Nephron progenitor cell (in vitro differentiated cells): Measurements from ENCODE around the gene HOTAIR.

Experiments used
- DNase-seq: peaks from one replicate; pipeline ENCODE4 v3.0.0; 2021
- H3K27ac Mint-ChIP-seq: 2 replicates; pipeline ENCODE4 v1.8.0; 2021; ENCODE audit warnings: mild to moderate bottlenecking, moderate library complexity, mixed read lengths
- H3K27me3 Mint-ChIP-seq: 2 replicates; pipeline ENCODE4 v1.8.0; 2021; ENCODE audit warnings: mild to moderate bottlenecking, low read depth, mixed read lengths; ENCODE audit not compliant: poor library complexity
- H3K36me3 Mint-ChIP-seq: 2 replicates; pipeline ENCODE4 v1.8.0; 2021; ENCODE audit warnings: low read depth, mixed read lengths
- H3K4me1 Mint-ChIP-seq: 2 replicates; pipeline ENCODE4 v1.8.0; 2021; ENCODE audit warnings: mixed read lengths
- H3K4me3 Mint-ChIP-seq: 2 replicates; pipeline ENCODE4 v1.8.0; 2021; ENCODE audit warnings: mild to moderate bottlenecking, moderate library complexity, mixed read lengths
- H3K9me3 Mint-ChIP-seq: 2 replicates; pipeline ENCODE4 v1.8.0; 2021; ENCODE audit warnings: mild to moderate bottlenecking, moderate library complexity, mixed read lengths
- TF ChIP-seq, protein P1 (sequence below): fragments of 200-600 bp; sonication (generic); IDR thresholded peaks from 2 replicates; pipeline ENCODE4 v1.5.0; 2021; ENCODE audit warnings: antibody characterized with exemption

HOTAIR gene

DNA sequence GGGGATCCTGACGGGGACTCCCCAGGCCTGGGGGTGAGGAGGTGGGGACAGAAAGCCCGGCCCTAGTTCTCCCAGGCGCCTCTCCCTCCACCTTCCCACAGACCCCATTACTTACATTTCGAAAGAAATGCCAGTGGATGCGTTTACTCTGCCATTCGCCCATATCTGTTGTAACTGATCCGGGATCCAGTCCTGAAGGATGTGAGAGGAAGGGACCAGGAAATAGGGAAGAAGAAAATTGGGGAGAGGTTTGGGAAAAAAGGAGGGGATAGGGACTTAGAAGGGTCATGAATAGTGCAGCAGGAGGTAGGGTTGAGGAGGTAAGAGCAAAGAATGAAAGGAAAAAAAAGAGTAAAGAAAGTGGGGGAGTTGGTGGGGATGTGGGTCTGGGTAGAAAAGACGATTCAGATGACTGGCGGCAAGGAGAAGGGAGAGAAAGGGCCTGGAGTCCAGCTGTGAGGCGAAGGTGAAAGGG is 18.9 kb downstream of the HOTAIR start:
- no peak overlapping the region for H3K4me3 Mint-ChIP-seq
- no peak overlapping the region for H3K27ac Mint-ChIP-seq
- peaks cover 100% of the 10 kb centered on the region for H3K27me3 Mint-ChIP-seq
- H3K9me3 Mint-ChIP-seq, result no peaks in the 10 kb centered on the region
- no peak for DNase-seq
- H3K36me3 Mint-ChIP-seq, result no peaks in the 10 kb centered on the region
- peaks cover 17% of the 10 kb centered on the region for H3K4me1 Mint-ChIP-seq
- TF ChIP-seq, protein P1, sequence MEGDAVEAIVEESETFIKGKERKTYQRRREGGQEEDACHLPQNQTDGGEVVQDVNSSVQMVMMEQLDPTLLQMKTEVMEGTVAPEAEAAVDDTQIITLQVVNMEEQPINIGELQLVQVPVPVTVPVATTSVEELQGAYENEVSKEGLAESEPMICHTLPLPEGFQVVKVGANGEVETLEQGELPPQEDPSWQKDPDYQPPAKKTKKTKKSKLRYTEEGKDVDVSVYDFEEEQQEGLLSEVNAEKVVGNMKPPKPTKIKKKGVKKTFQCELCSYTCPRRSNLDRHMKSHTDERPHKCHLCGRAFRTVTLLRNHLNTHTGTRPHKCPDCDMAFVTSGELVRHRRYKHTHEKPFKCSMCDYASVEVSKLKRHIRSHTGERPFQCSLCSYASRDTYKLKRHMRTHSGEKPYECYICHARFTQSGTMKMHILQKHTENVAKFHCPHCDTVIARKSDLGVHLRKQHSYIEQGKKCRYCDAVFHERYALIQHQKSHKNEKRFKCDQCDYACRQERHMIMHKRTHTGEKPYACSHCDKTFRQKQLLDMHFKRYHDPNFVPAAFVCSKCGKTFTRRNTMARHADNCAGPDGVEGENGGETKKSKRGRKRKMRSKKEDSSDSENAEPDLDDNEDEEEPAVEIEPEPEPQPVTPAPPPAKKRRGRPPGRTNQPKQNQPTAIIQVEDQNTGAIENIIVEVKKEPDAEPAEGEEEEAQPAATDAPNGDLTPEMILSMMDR, result no peak

GRCh38 chr12:53955036-53955775 is 19.5 kb downstream of the HOTAIR start:
- H3K4me1 Mint-ChIP-seq, result peaks cover 13% of the 10 kb centered on the region
- peak; percentile 66 for DNase-seq

GRCh38 chr12:53954694-53955035 is 20.1 kb downstream of the HOTAIR start, which contains the start of gene HOXC12:
Gene HOXC12, plus strand, starts transcription at chr12:53954903. Its CDS starts 27 bp downstream, at chr12:53954930.
- H3K4me3 Mint-ChIP-seq, result peak within 1 kb of the TSS; percentile 20
- TF ChIP-seq, protein P1, result no peak
- H3K4me1 Mint-ChIP-seq, result peaks cover 12% of the 10 kb centered on the region

More at GRCh38 chr12:53955036-53955775, 19.5 kb downstream of the HOTAIR start:
- TF ChIP-seq, protein P1, result no peak
- no peaks in the 10 kb centered on the region for H3K36me3 Mint-ChIP-seq
- no peaks in the 10 kb centered on the region for H3K9me3 Mint-ChIP-seq
- H3K4me3 Mint-ChIP-seq, result peak overlapping the region; percentile 20
- no peak overlapping the region for H3K27ac Mint-ChIP-seq
- peaks cover 100% of the 10 kb centered on the region for H3K27me3 Mint-ChIP-seq

GRCh38 chr12:53953831-53954693 is 20.7 kb downstream of the HOTAIR start:
- no peaks in the 10 kb centered on the region for H3K36me3 Mint-ChIP-seq
- peaks cover 12% of the 10 kb centered on the region for H3K4me1 Mint-ChIP-seq
- H3K27ac Mint-ChIP-seq, result no peak overlapping the region
- peaks cover 100% of the 10 kb centered on the region for H3K27me3 Mint-ChIP-seq
- TF ChIP-seq, protein P1, result no peak
- no peak for DNase-seq
- no peak overlapping the region for H3K4me3 Mint-ChIP-seq
- no peaks in the 10 kb centered on the region for H3K9me3 Mint-ChIP-seq

More at GRCh38 chr12:53954694-53955035, 20.1 kb downstream of the HOTAIR start, which contains the start of gene HOXC12:
- Mint-ChIP-seq H3K9me3 (no peaks in the 10 kb centered on the region), H3K27me3 (peaks cover 100% of the 10 kb centered on the region), H3K27ac (no peak within 1 kb of the TSS), H3K36me3 (no peaks in the 10 kb centered on the region)
- DNase-seq, result no peak

DNA sequence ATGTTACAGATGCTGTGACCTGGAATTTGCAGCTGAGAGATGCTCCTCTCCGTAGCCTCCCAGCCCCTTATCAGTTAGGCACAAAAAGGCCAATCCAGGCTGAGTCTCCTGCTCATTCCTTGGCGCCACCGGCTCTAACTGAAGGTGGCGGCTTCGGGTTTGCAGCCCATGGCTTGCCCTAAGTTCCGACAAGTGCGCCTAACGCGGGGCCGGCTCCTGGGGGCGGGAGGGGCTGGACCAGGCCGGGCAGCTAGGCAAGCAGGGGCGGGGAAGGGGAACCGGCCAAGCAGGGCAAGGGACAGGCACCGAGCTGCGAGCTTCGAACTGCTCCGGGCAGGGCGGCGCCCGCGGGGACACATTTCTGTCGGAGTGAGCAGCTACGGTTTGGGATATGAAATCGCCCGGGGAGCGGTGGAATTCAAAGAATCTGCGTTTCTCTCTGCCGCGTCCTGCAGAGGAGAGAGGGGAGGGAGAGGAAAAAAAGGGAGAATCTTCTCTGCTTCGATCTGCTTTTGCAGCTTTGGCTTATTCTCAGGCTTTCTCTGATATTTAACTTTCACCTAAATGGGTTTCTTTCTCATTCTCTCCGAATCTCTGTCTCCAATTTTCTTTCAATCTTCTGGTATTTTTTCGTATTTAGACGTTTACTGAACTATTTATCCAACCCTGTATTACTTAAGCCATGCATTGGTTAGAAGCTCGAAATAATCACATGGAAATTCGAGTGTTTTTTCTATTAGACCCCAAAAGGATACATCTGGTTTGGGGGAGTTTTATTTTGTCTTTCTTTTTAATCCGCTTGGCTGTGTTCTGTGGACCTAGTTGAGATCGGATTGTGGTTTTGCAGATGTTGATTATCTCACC is 21.7 kb downstream of the HOTAIR start:
- no peak overlapping the region for H3K4me3 Mint-ChIP-seq
- no peaks in the 10 kb centered on the region for H3K36me3 Mint-ChIP-seq
- H3K9me3 Mint-ChIP-seq, result no peaks in the 10 kb centered on the region
- peaks cover 100% of the 10 kb centered on the region for H3K27me3 Mint-ChIP-seq
- H3K27ac Mint-ChIP-seq, result no peak overlapping the region
- peaks cover 12% of the 10 kb centered on the region for H3K4me1 Mint-ChIP-seq
- no peak for DNase-seq
- TF ChIP-seq, protein P1, result no peak
